Activated gamma-delta T cell treated with Interleukin-2 at 50 U/mL for 16 hours (primary cell): ENCODE results near the gene MTARC2.
"Not testable (repeated sequence)": the region's sequence is repeated elsewhere in the genome, so short reads cannot be mapped to it uniquely, and the experiment has no call there.

ENCODE experiments used
- DNase-seq: peaks from one replicate; pipeline ENCODE4 v3.0.0-alpha.2; 2020

MTARC2 gene

DNA sequence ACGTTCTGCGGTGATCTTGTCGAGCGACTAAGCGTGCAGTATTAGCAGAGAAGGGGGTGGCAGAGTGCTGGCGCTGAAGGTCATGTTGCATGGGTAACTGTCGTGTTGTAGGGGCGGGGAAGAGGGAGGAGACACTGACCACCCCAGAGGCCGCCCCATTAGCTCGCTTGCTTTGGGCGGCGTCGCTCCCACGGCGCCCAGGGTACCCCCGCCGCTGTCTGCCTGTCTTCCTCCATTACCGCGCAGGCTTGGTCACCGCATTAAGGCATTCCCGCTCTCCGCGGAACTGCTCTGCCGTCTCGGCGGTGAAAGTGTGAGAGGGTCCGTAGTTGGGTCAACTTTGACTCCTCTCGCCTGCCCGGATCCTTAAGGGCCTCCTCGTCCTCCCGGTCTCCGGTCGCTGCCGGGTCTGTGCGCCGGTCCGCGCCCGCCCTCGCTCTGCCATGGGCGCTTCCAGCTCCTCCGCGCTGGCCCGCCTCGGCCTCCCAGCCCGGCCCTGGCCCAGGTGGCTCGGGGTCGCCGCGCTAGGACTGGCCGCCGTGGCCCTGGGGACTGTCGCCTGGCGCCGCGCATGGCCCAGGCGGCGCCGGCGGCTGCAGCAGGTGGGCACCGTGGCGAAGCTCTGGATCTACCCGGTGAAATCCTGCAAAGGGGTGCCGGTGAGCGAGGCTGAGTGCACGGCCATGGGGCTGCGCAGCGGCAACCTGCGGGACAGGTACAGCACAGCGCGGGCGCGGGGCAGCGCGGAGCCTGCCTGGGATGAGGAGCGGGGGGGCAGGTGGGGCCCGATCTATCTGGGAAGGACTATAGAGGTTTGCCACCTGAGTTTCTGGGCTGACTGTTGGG, at the start of gene MTARC2:
Gene MTARC2, plus strand, starts transcription at position 234 of the 846 bp plus-strand sequence. Its CDS starts 210 bp downstream, at position 444.
- DNase-seq: no peak

GRCh38 chr1:220698607-220699016, 49.5 kb upstream of the MTARC2 start:
- DNase-seq: no peak

GRCh38 chr1:220699044-220699443, 49.1 kb upstream of the MTARC2 start:
- DNase-seq: no peak

DNA sequence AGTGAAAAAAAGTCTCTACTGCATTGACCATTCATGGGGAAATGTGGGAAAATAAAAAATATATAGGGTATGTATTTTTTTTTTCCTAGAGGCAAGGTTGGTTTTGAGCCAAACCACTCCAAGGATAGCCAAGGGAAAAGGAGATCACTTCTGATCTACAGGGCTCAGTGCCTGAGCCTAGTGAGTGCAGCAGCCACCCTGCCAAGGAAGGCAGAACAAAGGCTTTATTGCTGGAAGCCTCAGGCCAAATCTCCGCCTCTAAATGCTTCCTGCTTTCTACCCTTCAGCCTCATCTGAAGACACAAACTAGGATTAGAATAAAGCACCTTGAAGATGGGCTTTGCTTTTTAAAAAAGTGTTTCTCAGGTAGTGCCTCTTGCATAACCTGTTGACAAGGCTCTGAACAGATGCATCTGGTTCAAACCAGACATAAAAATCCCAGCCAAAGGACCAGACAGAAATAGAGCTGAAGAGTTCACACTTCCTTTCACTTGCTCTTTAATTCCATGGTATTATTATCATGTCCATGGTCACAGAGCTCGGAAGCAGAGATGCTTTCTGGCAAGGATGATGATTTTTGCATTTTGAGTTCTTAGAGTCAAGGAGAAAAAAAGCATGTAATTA, 47.5 kb upstream of the MTARC2 start:
- DNase-seq: no peak

DNA sequence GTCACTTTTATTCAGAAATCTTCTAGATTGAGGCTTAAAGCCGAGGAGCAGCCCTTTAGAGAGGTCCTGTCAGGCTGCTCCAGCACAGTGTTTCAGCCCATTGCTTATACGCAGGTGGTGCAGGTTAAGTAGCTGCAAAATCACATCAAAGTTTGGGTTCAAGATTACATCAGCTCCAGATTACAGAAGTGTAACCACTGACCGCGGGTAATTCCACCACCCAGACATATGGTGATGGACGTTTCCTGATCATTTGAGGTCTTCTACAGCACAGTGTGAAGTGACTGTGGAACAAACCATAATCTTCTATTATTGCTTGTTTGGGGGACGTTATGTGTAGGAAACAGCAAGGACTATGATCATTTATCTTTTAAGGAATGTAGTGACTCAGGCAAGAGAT, 46.1 kb upstream of the MTARC2 start:
- no peak for DNase-seq

DNA sequence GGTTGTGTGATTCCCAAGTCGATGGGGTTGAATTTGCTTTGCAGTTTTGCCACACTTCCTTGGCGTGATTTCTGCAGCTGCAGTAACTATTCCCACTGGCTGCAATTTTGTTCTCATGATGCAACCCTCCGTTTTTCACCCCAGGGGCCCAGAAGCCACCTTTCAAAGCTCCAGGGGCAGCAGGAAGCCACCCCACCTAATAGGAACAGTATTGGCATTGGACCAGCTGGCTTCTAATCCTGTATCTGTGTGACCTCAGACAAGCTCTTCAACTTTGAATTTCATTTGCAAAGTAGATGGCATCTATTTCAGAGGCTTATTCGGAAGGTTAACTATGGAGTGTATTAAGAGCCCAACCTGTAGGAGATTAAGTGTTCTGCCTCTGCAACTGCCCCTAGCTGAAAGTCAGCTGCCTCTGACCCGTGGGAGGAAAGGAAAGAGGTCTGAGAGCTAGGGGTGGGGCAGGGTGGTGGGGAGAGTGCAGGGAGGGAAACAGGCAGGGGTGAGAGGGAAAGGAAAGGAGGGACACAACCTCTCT, 45.3 kb upstream of the MTARC2 start:
- no peak for DNase-seq

GRCh38 chr1:220703305-220703704, 44.8 kb upstream of the MTARC2 start:
- no peak for DNase-seq

GRCh38 chr1:220705782-220706181, 42.3 kb upstream of the MTARC2 start:
- no peak for DNase-seq

DNA sequence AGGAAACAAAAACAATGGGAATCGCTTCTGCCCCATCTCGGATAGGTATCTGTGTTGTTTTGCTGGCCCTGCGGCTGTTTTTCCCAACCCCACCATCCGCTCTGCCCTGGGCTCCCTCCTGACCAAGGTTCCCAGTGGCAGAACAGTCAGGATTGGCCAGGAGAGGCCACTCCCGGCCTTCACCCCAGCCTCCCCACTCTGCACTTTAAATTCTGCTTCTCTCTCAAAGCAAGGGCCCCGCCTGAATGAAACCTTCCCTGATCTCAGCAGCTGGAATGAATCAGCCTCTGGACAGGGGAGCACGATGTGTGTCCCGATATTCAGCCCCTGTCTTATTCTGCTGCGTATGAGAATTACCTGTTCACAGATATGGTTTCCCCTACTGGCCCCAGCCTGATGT, 41.6 kb upstream of the MTARC2 start:
- no peak for DNase-seq

- no peak for DNase-seq
Observed at GRCh38 chr1:220707160-220707559, 41.0 kb upstream of the MTARC2 start.

DNA sequence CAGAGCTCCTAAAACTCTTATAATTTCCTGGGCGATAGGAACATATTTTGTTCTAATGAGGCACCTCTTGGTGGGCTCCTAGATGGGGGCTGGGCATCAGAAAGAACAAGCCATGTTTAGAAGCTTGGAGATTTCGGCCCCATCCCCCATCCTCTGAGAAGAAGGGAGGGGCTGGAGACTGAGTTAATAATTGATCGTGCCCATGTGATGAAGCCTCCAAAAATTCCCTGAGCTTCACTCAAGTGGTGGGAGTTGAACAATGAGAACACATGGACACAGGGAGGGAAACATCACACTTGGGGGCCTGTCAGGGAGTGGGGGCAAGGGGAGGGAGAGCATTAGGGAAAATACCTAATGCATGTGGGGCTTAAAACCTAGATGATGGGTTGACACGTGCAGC, 39.9 kb upstream of the MTARC2 start:
- DNase-seq: no peak

- no peak for DNase-seq
Observed at GRCh38 chr1:220708936-220709801, 39.0 kb upstream of the MTARC2 start.

GRCh38 chr1:220710333-220710732, 37.8 kb upstream of the MTARC2 start:
- no peak for DNase-seq

GRCh38 chr1:220711056-220711809, 36.9 kb upstream of the MTARC2 start:
- DNase-seq: no peak

GRCh38 chr1:220715986-220716385, 32.1 kb upstream of the MTARC2 start:
- not testable (repeated sequence) for DNase-seq

DNA sequence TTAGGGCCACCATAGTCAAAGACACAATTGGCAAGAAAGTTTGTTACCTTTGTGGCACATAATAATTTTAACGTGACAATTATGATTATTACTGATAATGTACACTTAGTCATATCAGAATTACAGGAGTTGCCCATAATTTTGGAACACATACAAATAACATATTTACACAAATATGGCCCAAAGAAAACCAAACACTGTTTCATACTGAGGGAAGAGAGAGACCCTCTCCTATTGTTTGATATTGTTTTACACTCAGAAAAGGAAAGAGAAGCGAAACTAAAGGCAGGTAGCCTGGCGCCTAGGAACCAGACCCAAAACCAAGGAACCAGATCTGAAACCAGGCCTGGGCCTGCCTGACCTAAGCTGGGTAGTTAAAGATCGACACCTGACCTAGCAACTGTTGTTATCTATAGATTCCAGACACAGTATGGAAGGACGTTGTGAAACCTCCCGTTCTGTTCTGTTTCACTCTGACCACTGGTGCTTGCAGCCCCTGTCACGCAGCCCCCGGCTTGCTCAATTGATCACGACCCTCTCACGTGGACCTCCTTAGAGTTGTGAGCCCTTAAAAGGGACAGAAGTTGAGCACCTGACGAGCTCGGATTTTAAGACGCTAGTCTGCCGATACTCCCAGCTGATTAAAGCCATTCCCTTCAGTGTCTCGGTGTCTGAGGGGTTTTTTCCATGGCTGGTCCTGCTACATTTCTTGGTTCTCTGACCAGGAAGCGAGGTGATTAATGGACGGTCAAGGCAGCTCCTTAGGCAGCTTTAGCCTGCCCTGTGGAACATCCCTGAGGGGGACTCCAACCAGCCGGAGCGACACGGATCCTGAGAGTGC, 30.1 kb upstream of the MTARC2 start:
- DNase-seq: no peak

DNA sequence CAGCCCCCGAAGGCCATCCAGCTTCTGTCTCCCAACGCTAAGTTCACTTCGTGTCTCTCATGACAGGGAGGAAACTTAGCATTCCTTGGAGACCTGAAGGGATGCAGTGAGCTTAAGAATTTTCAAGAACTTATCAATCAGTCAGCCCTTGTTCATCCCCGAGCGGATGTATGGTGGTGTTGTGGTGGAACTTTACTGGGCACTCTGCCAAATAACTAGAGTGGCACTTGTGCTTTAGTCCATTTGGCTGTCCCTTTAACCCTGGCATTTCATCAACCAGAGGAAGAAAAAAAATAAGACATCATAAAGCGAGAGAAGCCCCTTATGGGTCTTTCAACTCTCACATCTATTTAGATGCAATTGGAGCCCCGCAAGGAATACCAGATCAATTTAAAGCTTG, 26.9 kb upstream of the MTARC2 start:
- DNase-seq: not testable (repeated sequence)

GRCh38 chr1:220726634-220727033, 21.5 kb upstream of the MTARC2 start:
- DNase-seq: no peak

DNA sequence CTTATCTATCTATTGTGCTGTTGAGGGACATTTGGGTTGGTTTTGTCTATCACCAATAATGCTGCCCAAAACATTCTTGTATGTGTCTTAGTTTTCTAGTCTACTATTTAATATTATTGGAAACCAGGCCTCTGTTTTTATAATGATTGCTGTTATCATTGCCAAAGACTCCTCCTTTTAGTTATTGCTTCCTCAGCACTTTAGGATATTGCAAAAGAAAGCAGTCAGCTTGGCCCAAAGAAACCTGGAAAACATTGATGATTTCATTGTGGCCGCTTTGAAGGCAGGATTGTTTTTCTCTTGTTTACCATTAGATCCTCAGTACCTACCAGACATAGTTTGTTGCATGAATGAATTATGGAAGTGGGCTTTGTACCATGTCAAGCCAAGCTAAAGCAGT, 20.6 kb upstream of the MTARC2 start:
- DNase-seq: no peak

GRCh38 chr1:220730486-220730885, 17.6 kb upstream of the MTARC2 start:
- DNase-seq: no peak

- no peak for DNase-seq
Observed at GRCh38 chr1:220732137-220732536, 16.0 kb upstream of the MTARC2 start.
